ENCODE measurements around the gene MAX.

DNA sequence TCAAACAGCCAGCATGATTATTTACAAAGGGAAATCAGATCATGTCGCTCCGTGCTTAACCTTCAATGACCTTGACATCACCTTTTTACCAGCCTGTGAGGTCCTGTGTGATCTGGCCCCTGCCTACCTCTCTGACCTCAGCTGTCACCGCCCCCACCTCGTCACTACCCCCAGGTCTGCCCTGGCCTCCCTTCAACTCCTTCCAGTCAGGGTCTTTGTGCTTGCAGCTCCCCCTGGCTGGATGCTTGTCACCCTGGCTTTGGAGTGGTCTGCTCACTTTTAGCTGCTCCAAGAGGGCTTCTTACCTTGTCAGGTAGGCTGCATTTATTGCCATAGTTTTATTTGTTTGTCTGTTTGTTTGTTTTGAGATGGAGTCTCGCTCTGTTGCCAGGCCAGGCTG is 8.2 kb upstream of the MAX start:
- no peak for TF ChIP-seq TAF1 (IDR thresholded peaks at IDR 0.05; ENCODE audit: low read depth)
- TF ChIP-seq POLR2AphosphoS5 (IDR thresholded peaks at IDR 0.05): no peak
- TF ChIP-seq, protein P1, sequence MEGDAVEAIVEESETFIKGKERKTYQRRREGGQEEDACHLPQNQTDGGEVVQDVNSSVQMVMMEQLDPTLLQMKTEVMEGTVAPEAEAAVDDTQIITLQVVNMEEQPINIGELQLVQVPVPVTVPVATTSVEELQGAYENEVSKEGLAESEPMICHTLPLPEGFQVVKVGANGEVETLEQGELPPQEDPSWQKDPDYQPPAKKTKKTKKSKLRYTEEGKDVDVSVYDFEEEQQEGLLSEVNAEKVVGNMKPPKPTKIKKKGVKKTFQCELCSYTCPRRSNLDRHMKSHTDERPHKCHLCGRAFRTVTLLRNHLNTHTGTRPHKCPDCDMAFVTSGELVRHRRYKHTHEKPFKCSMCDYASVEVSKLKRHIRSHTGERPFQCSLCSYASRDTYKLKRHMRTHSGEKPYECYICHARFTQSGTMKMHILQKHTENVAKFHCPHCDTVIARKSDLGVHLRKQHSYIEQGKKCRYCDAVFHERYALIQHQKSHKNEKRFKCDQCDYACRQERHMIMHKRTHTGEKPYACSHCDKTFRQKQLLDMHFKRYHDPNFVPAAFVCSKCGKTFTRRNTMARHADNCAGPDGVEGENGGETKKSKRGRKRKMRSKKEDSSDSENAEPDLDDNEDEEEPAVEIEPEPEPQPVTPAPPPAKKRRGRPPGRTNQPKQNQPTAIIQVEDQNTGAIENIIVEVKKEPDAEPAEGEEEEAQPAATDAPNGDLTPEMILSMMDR (IDR thresholded peaks at IDR 0.05; ENCODE audit: poor library complexity, severe bottlenecking): no peak
- TF ChIP-seq EZH2 (IDR thresholded peaks at IDR 0.05; ENCODE audit: borderline replicate concordance, insufficient read depth, low read length, poor library complexity, severe bottlenecking): no peak
- TF ChIP-seq REST (IDR thresholded peaks at IDR 0.05; ENCODE audit: borderline replicate concordance): no peak
- TF ChIP-seq MXI1 (conservative IDR thresholded peaks at IDR 0.05; ENCODE audit: poor library complexity, severe bottlenecking): no peak
